Calu3 (cell line): Measurements from ENCODE around the gene HBA1. TPM values are rescaled to one million over a fixed set of nuclear protein-coding genes. Genes with fewer than 3 reads are reported as not detected.

Experiments
- BruUV-seq: library from RNA; stranded (reverse); fragments of 400-500 nt; replicated peaks from 2 replicates; lab custom pipeline; 2021; lab: Mats Ljungman, UMichigan
- CTCF ChIA-PET: fragments of 300-600 bp; sonication (Branson Sonifier 250); formaldehyde crosslinking; loops from one replicate; lab custom pipeline; 2022; ENCODE audit warnings: antibody characterized with exemption; lab: Charles Lee
- DNase-seq: peaks from one replicate; pipeline ENCODE4 v3.0.0; 2022
- H3K27ac Mint-ChIP-seq: one replicate; pipeline ENCODE4 v1.8.0; 2022; ENCODE audit warnings: mixed read lengths; ENCODE audit not compliant: unreplicated experiment
- H3K27me3 Mint-ChIP-seq: one replicate; pipeline ENCODE4 v1.8.0; 2022; ENCODE audit warnings: mixed read lengths; ENCODE audit not compliant: unreplicated experiment
- H3K36me3 Mint-ChIP-seq: one replicate; pipeline ENCODE4 v1.8.0; 2022; ENCODE audit warnings: mild to moderate bottlenecking, moderate library complexity, mixed read lengths; ENCODE audit not compliant: insufficient read depth, unreplicated experiment
- H3K4me1 Mint-ChIP-seq: one replicate; pipeline ENCODE4 v1.8.0; 2022; ENCODE audit warnings: mild to moderate bottlenecking, low read depth, mixed read lengths; ENCODE audit not compliant: unreplicated experiment
- H3K4me3 Mint-ChIP-seq: one replicate; pipeline ENCODE4 v1.8.0; 2022; ENCODE audit warnings: mild to moderate bottlenecking, low read depth, moderate library complexity, mixed read lengths; ENCODE audit not compliant: unreplicated experiment
- H3K9me3 Mint-ChIP-seq: one replicate; pipeline ENCODE4 v1.8.0; 2022; ENCODE audit warnings: low read depth, mixed read lengths; ENCODE audit not compliant: unreplicated experiment
- CTCF ChIP-seq: fragments of 200-600 bp; IDR thresholded peaks from one replicate; pipeline ENCODE4 v1.8.0; 2022; ENCODE audit warnings: antibody characterized with exemption; ENCODE audit not compliant: unreplicated experiment
- intact Hi-C: fragments of 100-400 bp; cut with micrococcal nuclease; formaldehyde crosslinking; loops from one replicate; pipeline ENCODE4 v1.10.0; 2022; ENCODE audit not compliant: unreplicated experiment
- total RNA-seq: library from RNA; stranded (reverse); gene quantifications from 2 replicates; pipeline ENCODE4 v1.2.3, GENCODE V29; 2022

HBA1 gene
- total RNA-seq, 1 experiment from 2014 or later = not detected

GRCh38 chr16:178668-179015 lies 2.2 kb downstream of the HBA1 start:
- Mint-ChIP-seq H3K27me3 (peaks cover 44% of the 10 kb centered on the region), H3K9me3 (no peaks in the 10 kb centered on the region), H3K27ac (no peak overlapping the region), H3K4me3 (no peak overlapping the region), H3K36me3 (peaks cover 32% of the 10 kb centered on the region), H3K4me1 (no peaks in the 10 kb centered on the region)
- no peak for DNase-seq
- CTCF ChIA-PET = no interaction called here
- TF ChIP-seq CTCF = no peak
- no TSS peak for BruUV-seq
- intact Hi-C loops = no loop called here

GRCh38 chr16:179211-180092 lies 3.0 kb downstream of the HBA1 start:
- H3K27ac Mint-ChIP-seq = no peak overlapping the region
- no peaks in the 10 kb centered on the region for H3K9me3 Mint-ChIP-seq
- H3K4me3 Mint-ChIP-seq = no peak overlapping the region
- H3K4me1 Mint-ChIP-seq = no peaks in the 10 kb centered on the region
- no peak for TF ChIP-seq CTCF
- no peak for DNase-seq
- peaks cover 36% of the 10 kb centered on the region for H3K27me3 Mint-ChIP-seq
- CTCF ChIA-PET = no interaction called here
- intact Hi-C loops = loop anchor here (2.0 kb wide), 1 partner anchor 63 kb away; no protein-coding TSS in a partner anchor
- no TSS peak for BruUV-seq
- peaks cover 32% of the 10 kb centered on the region for H3K36me3 Mint-ChIP-seq

- Mint-ChIP-seq H3K27ac (no peak within 1 kb of the TSS), H3K36me3 (peaks cover 36% of the 10 kb centered on the region), H3K4me3 (peak within 1 kb of the TSS; percentile 32), H3K27me3 (peaks cover 28% of the 10 kb centered on the region), H3K4me1 (no peaks in the 10 kb centered on the region), H3K9me3 (no peaks in the 10 kb centered on the region)
- DNase-seq = no peak
- BruUV-seq = no TSS peak
- intact Hi-C loops = loop anchor here (2.0 kb wide), 1 partner anchor 63 kb away; no protein-coding TSS in a partner anchor
- CTCF ChIA-PET = interaction anchor here (0.6 kb wide), 1 partner anchor 74 kb away, joined by 7 read pairs; no protein-coding TSS in a partner anchor
- no peak for TF ChIP-seq CTCF
Observed at GRCh38 chr16:180101-180675, 3.7 kb downstream of the HBA1 start, which contains the start of gene HBQ1. Gene HBQ1, plus strand, starts transcription at chr16:180459. Its CDS starts 28 bp downstream, at chr16:180487.

- H3K4me1 Mint-ChIP-seq = no peaks in the 10 kb centered on the region
- peaks cover 21% of the 10 kb centered on the region for H3K27me3 Mint-ChIP-seq
- intact Hi-C loops = loop anchor here (2.0 kb wide), 1 partner anchor 64 kb away; no protein-coding TSS in a partner anchor
- no peaks in the 10 kb centered on the region for H3K9me3 Mint-ChIP-seq
- no TSS peak for BruUV-seq
- CTCF ChIA-PET = interaction anchor here (0.6 kb wide), 1 partner anchor 75 kb away, joined by 7 read pairs; no protein-coding TSS in a partner anchor
- peak; percentile 86 for DNase-seq
- TF ChIP-seq CTCF = no peak
- peak overlapping the region; percentile 32 for H3K4me3 Mint-ChIP-seq
- H3K36me3 Mint-ChIP-seq = peaks cover 44% of the 10 kb centered on the region
- no peak overlapping the region for H3K27ac Mint-ChIP-seq
Observed at GRCh38 chr16:180681-181564, 4.4 kb downstream of the HBA1 start.
